ENCODE measurements around the gene CFAP54.

GRCh38 chr12:96719660-96720362 lies 230.4 kb downstream of the CFAP54 start:
- TF ChIP-seq POLR2AphosphoS5 (IDR thresholded peaks at IDR 0.05): no peak
- no peak for TF ChIP-seq EP300 (IDR thresholded peaks at IDR 0.05)
- TF ChIP-seq CTCF (IDR thresholded peaks at IDR 0.05): no peak
- no peak for TF ChIP-seq POLR2A (IDR thresholded peaks at IDR 0.05)

Measured in suprapubic skin (tissue), 4 donors.